Transverse colon (tissue), 3 donors: ENCODE data around the gene CDK14.

ENCODE experiments used
- CTCF ChIP-seq, 5 experiments: fragments of 200-600 bp in 3 of 5; fragments of 450-650 bp in 2 of 5; sonication (generic) in 3 of 5; IDR thresholded peaks; 1 replicate in 2 of 5; 2 replicates in 3 of 5; pipeline ENCODE4 v1.5.1; 2016 to 2017; ENCODE audit warnings: antibody characterized with exemption in 5 of 5, inconsistent platforms in 3 of 5, mild to moderate bottlenecking in 2 of 5, moderate library complexity in 1 of 5
- POLR2A ChIP-seq: fragments of 450-650 bp; IDR thresholded peaks from one replicate; pipeline ENCODE4 v1.6.1; 2016; ENCODE audit warnings: antibody characterized with exemption, mild to moderate bottlenecking, moderate library complexity

DNA sequence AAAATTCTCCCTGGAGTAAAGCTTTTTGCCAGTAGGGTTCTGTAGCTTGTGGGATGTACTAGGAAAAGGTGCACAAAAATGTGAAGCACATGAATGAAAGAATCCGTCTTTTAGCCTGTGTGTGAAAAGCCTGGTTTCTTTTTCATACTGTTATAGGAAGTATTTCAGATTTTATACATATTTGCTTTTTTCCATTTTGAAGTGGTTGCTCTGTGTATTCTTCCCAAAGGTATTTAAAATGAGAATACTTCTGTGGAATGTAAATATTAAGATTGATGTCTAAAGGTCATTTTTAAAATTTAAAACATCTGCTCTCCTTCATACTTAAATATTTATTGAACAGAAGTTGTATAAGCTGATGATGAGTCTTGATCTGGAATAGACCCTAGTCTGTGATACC, 96.8 kb downstream of the CDK14 start:
- no peak for TF ChIP-seq POLR2A
- no peak for TF ChIP-seq CTCF (IDR thresholded peaks at IDR 0.05)
